C4-2B (cell line): Measurements from ENCODE around the gene ZNF655.

Experiments used
- ZFX ChIP-seq: fragments of 450-650 bp; IDR thresholded peaks from 2 replicates; pipeline ENCODE4 v1.6.1; 2017
- TF ChIP-seq, protein P1 (sequence below): fragments of 450-650 bp; conservative IDR thresholded peaks from 2 replicates; pipeline ENCODE4 v1.5.1; 2017; ENCODE audit warnings: mild to moderate bottlenecking

DNA sequence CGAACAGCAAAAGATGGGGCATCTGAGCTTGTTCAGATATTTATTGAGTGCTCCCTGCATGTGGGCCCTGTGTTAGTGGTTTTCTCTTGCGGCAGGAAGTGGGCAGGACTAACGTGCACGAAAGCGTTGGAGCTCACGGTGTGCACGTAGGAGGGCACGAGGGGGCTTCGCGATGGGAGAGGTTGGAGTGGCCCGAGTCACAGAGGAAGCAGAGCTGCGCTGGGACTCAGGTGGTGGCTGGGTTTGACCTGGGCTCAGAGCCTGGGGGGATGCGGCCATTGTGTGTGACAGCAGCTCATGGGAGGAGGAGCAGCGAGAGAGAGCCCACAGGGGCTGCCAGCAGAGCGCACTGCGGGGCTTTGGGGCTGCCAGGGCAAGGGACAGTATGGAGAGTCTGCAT lies 66.0 kb downstream of the ZNF655 start:
- TF ChIP-seq, protein P1, sequence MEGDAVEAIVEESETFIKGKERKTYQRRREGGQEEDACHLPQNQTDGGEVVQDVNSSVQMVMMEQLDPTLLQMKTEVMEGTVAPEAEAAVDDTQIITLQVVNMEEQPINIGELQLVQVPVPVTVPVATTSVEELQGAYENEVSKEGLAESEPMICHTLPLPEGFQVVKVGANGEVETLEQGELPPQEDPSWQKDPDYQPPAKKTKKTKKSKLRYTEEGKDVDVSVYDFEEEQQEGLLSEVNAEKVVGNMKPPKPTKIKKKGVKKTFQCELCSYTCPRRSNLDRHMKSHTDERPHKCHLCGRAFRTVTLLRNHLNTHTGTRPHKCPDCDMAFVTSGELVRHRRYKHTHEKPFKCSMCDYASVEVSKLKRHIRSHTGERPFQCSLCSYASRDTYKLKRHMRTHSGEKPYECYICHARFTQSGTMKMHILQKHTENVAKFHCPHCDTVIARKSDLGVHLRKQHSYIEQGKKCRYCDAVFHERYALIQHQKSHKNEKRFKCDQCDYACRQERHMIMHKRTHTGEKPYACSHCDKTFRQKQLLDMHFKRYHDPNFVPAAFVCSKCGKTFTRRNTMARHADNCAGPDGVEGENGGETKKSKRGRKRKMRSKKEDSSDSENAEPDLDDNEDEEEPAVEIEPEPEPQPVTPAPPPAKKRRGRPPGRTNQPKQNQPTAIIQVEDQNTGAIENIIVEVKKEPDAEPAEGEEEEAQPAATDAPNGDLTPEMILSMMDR: no peak
- TF ChIP-seq ZFX: no peak
